Small intestine (tissue), 7 donors: Measurements from ENCODE around the gene CCDC142. TPM values are rescaled to one million over a fixed set of nuclear protein-coding genes. Genes with fewer than 3 reads are reported as not detected.
"Not testable (repeated sequence)": the region's sequence is repeated elsewhere in the genome, so short reads cannot be mapped to it uniquely, and the experiment has no call there.

ENCODE experiments used
- DNase-seq, 2 donors: peaks; one replicate each; pipeline versions ENCODE4 v3.0.0 to v3.0.0-alpha.2; 2013
- FAIRE-seq: peaks from 2 replicates; lab custom pipeline; 2012; peaks lifted over from hg19 to GRCh38; lab: Jason Lieb, UNC
- H3K27ac ChIP-seq, 3 donors: one replicate each; pipeline ENCODE4 v1.5.1; 2013; ENCODE audit warnings: low read length in 2 of 3, mild to moderate bottlenecking in 2 of 3, control low read depth in 1 of 3, inconsistent platforms in 1 of 3, low read depth in 1 of 3, moderate library complexity in 1 of 3
- H3K27me3 ChIP-seq, 3 donors: one replicate each; pipeline ENCODE4 v1.6.1; 2013; ENCODE audit warnings: low read length in 3 of 3, inconsistent platforms in 1 of 3; ENCODE audit not compliant: control insufficient read depth in 3 of 3, insufficient read depth in 3 of 3
- H3K36me3 ChIP-seq, 3 donors: one replicate each; pipeline ENCODE4 v1.6.1; 2013; ENCODE audit warnings: low read length in 3 of 3, inconsistent platforms in 1 of 3, low read depth in 1 of 3, mild to moderate bottlenecking in 1 of 3, moderate library complexity in 1 of 3; ENCODE audit not compliant: control insufficient read depth in 3 of 3, insufficient read depth in 2 of 3
- H3K4me1 ChIP-seq, 3 donors: one replicate each; pipeline ENCODE4 v1.6.1; 2013; ENCODE audit warnings: low read length in 2 of 3, inconsistent platforms in 1 of 3, low read depth in 1 of 3, mild to moderate bottlenecking in 1 of 3, moderate library complexity in 1 of 3; ENCODE audit not compliant: control insufficient read depth in 3 of 3, insufficient read depth in 2 of 3
- H3K4me3 ChIP-seq, 3 donors: one replicate each; pipeline ENCODE4 v1.5.1; 2013; ENCODE audit warnings: low read length in 3 of 3, control low read depth in 1 of 3, inconsistent platforms in 1 of 3, low read depth in 1 of 3, mild to moderate bottlenecking in 1 of 3, moderate library complexity in 1 of 3
- H3K9me3 ChIP-seq, 2 donors: one replicate each; pipeline ENCODE4 v1.6.1; 2013; ENCODE audit warnings: low read depth in 1 of 2, low read length in 1 of 2; ENCODE audit not compliant: control insufficient read depth in 2 of 2, insufficient read depth in 1 of 2
- WGBS, 3 donors: extraction: QIAGEN DNeasy Blood & Tissue Kit; methylation state at CpG; one replicate each; pipeline ENCODE4 v1.1.7; 2013; 5-methylcytosine and 5-hydroxymethylcytosine counted together
- polyA plus RNA-seq, 4 donors: library from polyadenylated mRNA; stranded (reverse) in 3 of 4; unstranded in 1 of 4; fragments of 200-250 nt in 3 of 4; fragments of 120-200 nt in 1 of 4; gene quantifications; one replicate each; pipeline versions ENCODE4 v1.2.1 to v1.2.3, GENCODE V29; 2013
- donor health status: healthy with polysubstance abuse.
- donor health status: control.
- donor health status: control.
- donor health status: Bipolar disorder and iron deficiency.
- donor health status: healthy.

Gene CCDC142
- polyA plus RNA-seq, 4 donors = 4.1 to 21.0 (median 8.4) TPM

GRCh38 chr2:74448771-74449170 is 34.0 kb downstream of the CCDC142 start:
- H3K4me3 ChIP-seq = no peak overlapping the region
- FAIRE-seq (no peak), DNase-seq (no peak)
- no peaks in the 10 kb centered on the region for H3K36me3 ChIP-seq
- H3K9me3 ChIP-seq = no peaks in the 10 kb centered on the region
- H3K27ac ChIP-seq = no peak overlapping the region
- peaks cover 0 to 12% (median 0%) of the 10 kb centered on the region in 3 donors for H3K4me1 ChIP-seq
- 79 to 84% (median 83%) methylated on average over 2 of the region's 2 CpGs for WGBS, 3 donors
- no peaks in the 10 kb centered on the region for H3K27me3 ChIP-seq

GRCh38 chr2:74447230-74447999 is 35.4 kb downstream of the CCDC142 start:
- Histone ChIP-seq H3K27me3 (no peaks in the 10 kb centered on the region), H3K4me1 (peaks cover 0 to 17% (median 0%) of the 10 kb centered on the region in 3 donors), H3K27ac (peak overlapping the region in 2 of 3 donors; percentile 6 to 47), H3K9me3 (no peaks in the 10 kb centered on the region), H3K4me3 (no peak overlapping the region), H3K36me3 (no peaks in the 10 kb centered on the region)
- FAIRE-seq = no peak
- WGBS, 3 donors = 12 to 65% (median 37%) methylated on average over 5 of the region's 5 CpGs
- peak; percentile 45 to 90 for DNase-seq

- Histone ChIP-seq H3K9me3 (no peaks in the 10 kb centered on the region), H3K36me3 (peaks cover 0 to under 1% (median 0%) of the 10 kb centered on the region in 3 donors), H3K4me1 (peaks cover under 1 to 23% (median 4%) of the 10 kb centered on the region in 3 donors), H3K4me3 (no peak overlapping the region), H3K27me3 (no peaks in the 10 kb centered on the region), H3K27ac (no peak overlapping the region)
- no peak for FAIRE-seq
- DNase-seq = no peak
- 40 to 63% (median 46%) methylated on average over 5 of the region's 5 CpGs for WGBS, 3 donors
Observed at GRCh38 chr2:74444498-74445318, 38.1 kb downstream of the CCDC142 start.

- WGBS, 3 donors = 60 to 82% (median 66%) methylated on average over 16 of the region's 16 CpGs
- Histone ChIP-seq H3K4me1 (peaks cover 3 to 42% (median 8%) of the 10 kb centered on the region in 3 donors), H3K27ac (peak overlapping the region; percentile 82 to 99 (median 99)), H3K4me3 (peak overlapping the region in 1 of 3 donors; percentile 85), H3K36me3 (peaks cover 0 to 14% (median 0%) of the 10 kb centered on the region in 3 donors)
- H3K9me3 ChIP-seq, H3K27me3 ChIP-seq, FAIRE-seq, DNase-seq: not testable (repeated sequence)
Observed at GRCh38 chr2:74442483-74443297, 40.1 kb downstream of the CCDC142 start.

- DNase-seq = peak; percentile 91 to 93
- FAIRE-seq = no peak
- H3K27ac ChIP-seq = peak within 1 kb of the TSS; percentile 82 to 99 (median 99)
- H3K9me3 ChIP-seq = no peaks in the 10 kb centered on the region
- H3K4me1 ChIP-seq = peaks cover 3 to 46% (median 13%) of the 10 kb centered on the region in 3 donors
- H3K27me3 ChIP-seq = no peaks in the 10 kb centered on the region
- peaks cover 0 to 15% (median 0%) of the 10 kb centered on the region in 3 donors for H3K36me3 ChIP-seq
- 7 to 12% (median 7%) methylated on average over 32 to 75 of the region's 75 CpGs for WGBS, 3 donors
- H3K4me3 ChIP-seq = peak within 1 kb of the TSS; percentile 45 to 85 (median 58)
Observed at GRCh38 chr2:74441690-74442482, 40.9 kb downstream of the CCDC142 start, which contains the start of gene RTKN. TSS of gene RTKN (minus strand) at chr2:74441937. CDS start at chr2:74441816, 121 bp downstream.

GRCh38 chr2:74441170-74441689 is 41.6 kb downstream of the CCDC142 start:
- no peak for FAIRE-seq
- peaks cover 3 to 52% (median 13%) of the 10 kb centered on the region in 3 donors for H3K4me1 ChIP-seq
- peak overlapping the region; percentile 82 to 99 (median 99) for H3K27ac ChIP-seq
- H3K4me3 ChIP-seq = peak overlapping the region; percentile 45 to 85 (median 58)
- H3K9me3 ChIP-seq = no peaks in the 10 kb centered on the region
- DNase-seq = no peak
- WGBS, 3 donors = 8 to 31% (median 16%) methylated on average over 27 to 33 of the region's 33 CpGs
- H3K36me3 ChIP-seq = peaks cover 0 to 21% (median 0%) of the 10 kb centered on the region in 3 donors
- H3K27me3 ChIP-seq = no peaks in the 10 kb centered on the region
